DND-41 (cell line): ENCODE measurements around the gene WTAP.
A peak's percentile ranks its signal among the peaks of the same experiment; 100 is the strongest.

Experiments used
- ATAC-seq: fragments of 200-7000 bp; cut with Tn5 transposase; 3 replicates; pipeline ENCODE4 v1.9.1; 2021; ENCODE audit warnings: low read depth; ENCODE audit not compliant: insufficient read depth
- DNase-seq: peaks from one replicate; pipeline ENCODE4 v3.0.0-alpha.2; 2020
- H2AFZ ChIP-seq: 2 replicates; pipeline ENCODE4 v1.6.0; 2012; ENCODE audit warnings: low read depth, low read length
- H3K27ac ChIP-seq: 2 replicates; pipeline ENCODE4 v1.5.1; 2012; ENCODE audit warnings: low read length, inconsistent platforms
- H3K27me3 ChIP-seq: fragments of 200-600 bp; sonication (generic); 2 replicates; pipeline ENCODE4 v1.6.0; 2012; ENCODE audit warnings: low read length, mild to moderate bottlenecking, inconsistent platforms; ENCODE audit not compliant: insufficient read depth, poor library complexity
- H3K36me3 ChIP-seq: 2 replicates; pipeline ENCODE4 v1.5.1; 2012; ENCODE audit warnings: low read length, inconsistent platforms; ENCODE audit not compliant: insufficient read depth
- H3K4me1 ChIP-seq: 2 replicates; pipeline ENCODE4 v1.5.1; 2012; ENCODE audit warnings: mild to moderate bottlenecking, low read length; ENCODE audit not compliant: insufficient read depth
- H3K4me2 ChIP-seq: 2 replicates; pipeline ENCODE4 v1.6.0; 2012; ENCODE audit warnings: mild to moderate bottlenecking, moderate library complexity, low read length, inconsistent platforms; ENCODE audit not compliant: insufficient read depth
- H3K4me3 ChIP-seq, 2 experiments: fragments of 200-600 bp in 1 of 2; shearing (Covaris generic) in 1 of 2; 2 replicates each; pipeline ENCODE4 v1.5.1; 2012 to 2016; ENCODE audit warnings: inconsistent platforms in 2 of 2, low read length in 2 of 2, mild to moderate bottlenecking in 2 of 2, low read depth in 1 of 2, moderate library complexity in 1 of 2
- H3K79me2 ChIP-seq: 2 replicates; pipeline ENCODE4 v1.6.0; 2012; ENCODE audit warnings: low read length, inconsistent platforms; ENCODE audit not compliant: insufficient read depth
- H3K9ac ChIP-seq: 2 replicates; pipeline ENCODE4 v1.6.0; 2012; ENCODE audit warnings: low read depth, mild to moderate bottlenecking, inconsistent platforms, low read length, moderate library complexity
- H3K9me3 ChIP-seq: 2 replicates; pipeline ENCODE4 v1.5.1; 2012; ENCODE audit warnings: low read length, moderate library complexity, mild to moderate bottlenecking, inconsistent platforms; ENCODE audit not compliant: insufficient read depth, severe bottlenecking
- H4K20me1 ChIP-seq: 2 replicates; pipeline ENCODE4 v1.6.0; 2012; ENCODE audit warnings: low read length; ENCODE audit not compliant: insufficient read depth
- EZH2 ChIP-seq: IDR thresholded peaks from 3 replicates; pipeline ENCODE4 v1.6.1; 2012; ENCODE audit warnings: borderline replicate concordance, low read depth, mild to moderate bottlenecking, moderate library complexity, low read length, inconsistent platforms; ENCODE audit not compliant: severe bottlenecking
- TF ChIP-seq, protein P1 (sequence below): IDR thresholded peaks from 2 replicates; pipeline ENCODE4 v1.5.1; 2012; ENCODE audit warnings: borderline replicate concordance, low read length, moderate library complexity, mild to moderate bottlenecking; ENCODE audit not compliant: poor library complexity, severe bottlenecking; ENCODE audit errors: extremely low read depth

The WTAP gene

DNA sequence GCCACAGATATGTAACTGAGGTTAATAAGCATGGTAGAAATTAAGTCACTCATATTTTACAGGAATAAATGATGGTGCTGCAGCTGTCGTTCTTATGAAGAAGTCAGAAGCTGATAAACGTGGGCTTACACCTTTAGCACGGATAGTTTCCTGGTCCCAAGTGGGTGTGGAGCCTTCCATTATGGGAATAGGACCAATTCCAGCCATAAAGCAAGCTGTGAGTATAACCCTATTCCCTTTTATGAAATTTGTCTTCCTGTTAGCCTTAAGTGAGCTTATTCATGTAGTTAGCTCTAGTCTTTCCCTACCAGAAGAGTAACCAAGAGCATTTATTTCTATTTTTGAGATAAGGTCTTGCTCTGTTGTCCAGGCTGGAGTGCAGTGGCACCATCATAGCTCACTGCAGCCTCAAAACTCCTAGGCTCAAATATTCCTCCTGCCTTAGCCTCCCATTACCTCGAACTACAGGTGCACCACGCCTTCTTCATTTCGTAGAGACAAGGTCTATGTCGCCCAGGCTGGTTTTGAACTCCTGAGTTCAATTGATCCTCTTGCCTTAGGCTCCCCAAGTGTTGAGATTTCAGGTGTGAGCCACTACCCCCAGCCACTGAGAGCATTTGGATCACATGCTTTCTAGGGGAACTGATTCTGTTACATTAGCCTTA is 50.1 kb downstream of the WTAP start:
- H3K36me3 ChIP-seq: peaks cover 98% of the 10 kb centered on the region

DNA sequence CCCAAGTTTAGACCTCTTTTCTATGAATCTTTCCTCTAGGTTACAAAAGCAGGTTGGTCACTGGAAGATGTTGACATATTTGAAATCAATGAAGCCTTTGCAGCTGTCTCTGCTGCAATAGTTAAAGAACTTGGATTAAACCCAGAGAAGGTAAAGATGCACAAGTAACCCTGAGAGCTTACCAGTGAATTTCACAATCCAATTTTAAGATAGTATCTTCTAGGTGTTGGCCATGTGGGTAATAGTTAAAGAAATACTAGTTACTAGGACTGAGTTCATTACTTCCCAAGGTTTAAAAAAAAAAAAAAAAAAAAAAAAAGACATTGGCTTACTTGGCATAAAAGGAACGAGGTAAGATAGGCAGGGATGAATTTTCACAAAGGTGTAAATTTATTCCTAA is 50.8 kb downstream of the WTAP start:
- ATAC-seq: no peak
- no peak overlapping the region for H3K9ac ChIP-seq
- peaks cover 98% of the 10 kb centered on the region for H3K36me3 ChIP-seq
- TF ChIP-seq, protein P1, sequence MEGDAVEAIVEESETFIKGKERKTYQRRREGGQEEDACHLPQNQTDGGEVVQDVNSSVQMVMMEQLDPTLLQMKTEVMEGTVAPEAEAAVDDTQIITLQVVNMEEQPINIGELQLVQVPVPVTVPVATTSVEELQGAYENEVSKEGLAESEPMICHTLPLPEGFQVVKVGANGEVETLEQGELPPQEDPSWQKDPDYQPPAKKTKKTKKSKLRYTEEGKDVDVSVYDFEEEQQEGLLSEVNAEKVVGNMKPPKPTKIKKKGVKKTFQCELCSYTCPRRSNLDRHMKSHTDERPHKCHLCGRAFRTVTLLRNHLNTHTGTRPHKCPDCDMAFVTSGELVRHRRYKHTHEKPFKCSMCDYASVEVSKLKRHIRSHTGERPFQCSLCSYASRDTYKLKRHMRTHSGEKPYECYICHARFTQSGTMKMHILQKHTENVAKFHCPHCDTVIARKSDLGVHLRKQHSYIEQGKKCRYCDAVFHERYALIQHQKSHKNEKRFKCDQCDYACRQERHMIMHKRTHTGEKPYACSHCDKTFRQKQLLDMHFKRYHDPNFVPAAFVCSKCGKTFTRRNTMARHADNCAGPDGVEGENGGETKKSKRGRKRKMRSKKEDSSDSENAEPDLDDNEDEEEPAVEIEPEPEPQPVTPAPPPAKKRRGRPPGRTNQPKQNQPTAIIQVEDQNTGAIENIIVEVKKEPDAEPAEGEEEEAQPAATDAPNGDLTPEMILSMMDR: no peak
- TF ChIP-seq EZH2: no peak
- no peaks in the 10 kb centered on the region for H3K27me3 ChIP-seq
- no peak overlapping the region for H3K4me2 ChIP-seq
- no peak overlapping the region for H2AFZ ChIP-seq
- peaks cover 34% of the 10 kb centered on the region for H3K79me2 ChIP-seq
- DNase-seq: no peak
- H3K4me3 ChIP-seq: no peak overlapping the region
- peaks cover 9% of the 10 kb centered on the region; the same call in 1 of the 2 replicates for H3K4me1 ChIP-seq
- H3K9me3 ChIP-seq: no peaks in the 10 kb centered on the region
- no peak overlapping the region for H3K27ac ChIP-seq
- H4K20me1 ChIP-seq: peaks cover 27% of the 10 kb centered on the region; the same call in 1 of the 2 replicates

More for the DNA sequence above, 50.1 kb downstream of the WTAP start:
- no peak overlapping the region for H3K27ac ChIP-seq
- peak; percentile 30 for ATAC-seq
- no peak overlapping the region for H3K4me3 ChIP-seq
- no peak overlapping the region for H2AFZ ChIP-seq
- no peak overlapping the region for H3K4me2 ChIP-seq
- TF ChIP-seq, protein P1: no peak
- TF ChIP-seq EZH2: no peak
- H3K9me3 ChIP-seq: no peaks in the 10 kb centered on the region
- H3K79me2 ChIP-seq: peaks cover 26% of the 10 kb centered on the region
- H4K20me1 ChIP-seq: peaks cover 19% of the 10 kb centered on the region; the same call in 1 of the 2 replicates
- no peak for DNase-seq
- no peak overlapping the region for H3K9ac ChIP-seq
- H3K4me1 ChIP-seq: peaks cover 1% of the 10 kb centered on the region; the same call in 1 of the 2 replicates
- no peaks in the 10 kb centered on the region for H3K27me3 ChIP-seq

DNA sequence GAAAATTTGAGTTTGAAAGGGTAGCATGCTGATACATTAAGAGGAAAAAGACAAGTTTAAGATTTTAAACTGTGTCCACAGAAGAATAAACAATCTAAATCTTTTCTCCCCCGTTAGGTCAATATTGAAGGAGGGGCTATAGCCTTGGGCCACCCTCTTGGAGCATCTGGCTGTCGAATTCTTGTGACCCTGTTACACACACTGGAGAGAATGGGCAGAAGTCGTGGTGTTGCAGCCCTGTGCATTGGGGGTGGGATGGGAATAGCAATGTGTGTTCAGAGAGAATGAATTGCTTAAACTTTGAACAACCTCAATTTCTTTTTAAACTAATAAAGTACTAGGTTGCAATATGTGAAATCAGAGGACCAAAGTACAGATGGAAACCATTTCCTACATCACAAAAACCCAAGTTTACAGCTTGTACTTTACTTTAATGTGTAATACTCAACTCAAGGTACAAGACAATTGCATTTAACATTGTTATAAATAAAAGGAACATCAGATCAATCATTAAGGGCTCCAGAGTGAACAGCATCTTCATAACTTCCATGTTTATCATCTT is 51.3 kb downstream of the WTAP start:
- DNase-seq: no peak
- Histone ChIP-seq H3K36me3 (peaks cover 98% of the 10 kb centered on the region), H3K4me1 (peaks cover 12% of the 10 kb centered on the region; the same call in 1 of the 2 replicates), H3K4me2 (no peak overlapping the region), H3K9ac (no peak overlapping the region), H3K9me3 (no peaks in the 10 kb centered on the region), H3K27ac (no peak overlapping the region), H4K20me1 (peaks cover 30% of the 10 kb centered on the region; the same call in 1 of the 2 replicates), H3K27me3 (no peaks in the 10 kb centered on the region), H2AFZ (no peak overlapping the region), H3K4me3 (no peak overlapping the region), H3K79me2 (peaks cover 39% of the 10 kb centered on the region)
- TF ChIP-seq EZH2: no peak
- TF ChIP-seq, protein P1: no peak
- ATAC-seq: no peak
